CD4-positive, alpha-beta T cell treated with Interleukin-4 for 4 hours (primary cell): Measurements from ENCODE around the gene HOXC10.

Experiments used
- DNase-seq: peaks from one replicate; pipeline ENCODE4 v3.0.0-alpha.2; 2020

HOXC10 gene

DNA sequence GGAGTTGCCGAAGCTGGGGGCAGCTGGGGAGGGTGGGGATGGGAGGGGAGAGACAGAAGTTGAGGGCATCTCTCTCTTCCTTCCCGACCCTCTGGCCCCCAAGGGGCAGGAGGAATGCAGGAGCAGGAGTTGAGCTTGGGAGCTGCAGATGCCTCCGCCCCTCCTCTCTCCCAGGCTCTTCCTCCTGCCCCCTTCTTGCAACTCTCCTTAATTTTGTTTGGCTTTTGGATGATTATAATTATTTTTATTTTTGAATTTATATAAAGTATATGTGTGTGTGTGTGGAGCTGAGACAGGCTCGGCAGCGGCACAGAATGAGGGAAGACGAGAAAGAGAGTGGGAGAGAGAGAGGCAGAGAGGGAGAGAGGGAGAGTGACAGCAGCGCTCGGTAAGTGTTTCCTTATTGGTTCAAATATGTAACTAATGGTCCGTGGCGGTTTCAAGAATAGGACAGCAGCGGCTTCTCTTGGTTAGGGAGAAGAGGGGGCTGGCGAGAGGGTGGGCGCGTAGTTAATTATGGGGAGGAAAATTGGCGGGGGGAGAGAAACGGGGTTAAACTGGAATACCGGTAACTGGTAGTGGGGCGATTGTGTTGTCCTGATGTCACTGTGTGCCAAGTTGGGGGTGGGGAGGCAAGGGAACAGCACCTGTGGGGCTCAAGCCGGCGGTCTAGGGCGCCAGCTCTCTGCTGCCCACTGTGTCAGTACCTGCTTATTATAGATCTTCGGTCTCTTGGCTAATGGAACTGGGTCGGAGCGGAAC, 32.3 kb downstream of the HOXC10 start:
- no peak for DNase-seq

GRCh38 chr12:54017878-54018467, 33.0 kb downstream of the HOXC10 start:
- peak; percentile 65 for DNase-seq

DNA sequence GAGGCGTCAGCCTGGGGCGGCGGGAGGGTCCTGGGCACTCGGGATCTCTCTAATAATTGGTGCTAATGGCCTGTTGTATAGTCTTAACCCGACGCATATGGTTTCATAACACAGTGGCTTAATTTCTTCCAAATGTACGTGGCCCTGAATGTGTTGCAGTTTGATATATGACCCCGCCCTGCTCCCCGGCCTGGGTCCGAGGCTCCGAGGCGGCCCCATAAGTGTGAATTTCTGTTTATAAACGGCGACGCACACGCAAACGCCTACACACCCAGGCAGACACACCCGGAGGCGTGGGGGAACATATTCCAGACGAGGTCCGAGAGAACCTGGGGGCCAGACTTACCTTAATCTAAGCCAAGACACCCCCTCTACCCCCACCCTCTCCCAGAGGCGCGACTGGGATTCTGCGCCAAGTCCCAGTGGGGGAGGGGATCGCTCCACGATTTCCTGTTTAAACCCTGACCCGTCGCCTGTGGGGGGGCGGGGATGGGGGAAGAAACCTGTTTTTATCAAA, 33.6 kb downstream of the HOXC10 start:
- no peak for DNase-seq

GRCh38 chr12:54019091-54019811, 34.3 kb downstream of the HOXC10 start:
- DNase-seq = no peak

DNA sequence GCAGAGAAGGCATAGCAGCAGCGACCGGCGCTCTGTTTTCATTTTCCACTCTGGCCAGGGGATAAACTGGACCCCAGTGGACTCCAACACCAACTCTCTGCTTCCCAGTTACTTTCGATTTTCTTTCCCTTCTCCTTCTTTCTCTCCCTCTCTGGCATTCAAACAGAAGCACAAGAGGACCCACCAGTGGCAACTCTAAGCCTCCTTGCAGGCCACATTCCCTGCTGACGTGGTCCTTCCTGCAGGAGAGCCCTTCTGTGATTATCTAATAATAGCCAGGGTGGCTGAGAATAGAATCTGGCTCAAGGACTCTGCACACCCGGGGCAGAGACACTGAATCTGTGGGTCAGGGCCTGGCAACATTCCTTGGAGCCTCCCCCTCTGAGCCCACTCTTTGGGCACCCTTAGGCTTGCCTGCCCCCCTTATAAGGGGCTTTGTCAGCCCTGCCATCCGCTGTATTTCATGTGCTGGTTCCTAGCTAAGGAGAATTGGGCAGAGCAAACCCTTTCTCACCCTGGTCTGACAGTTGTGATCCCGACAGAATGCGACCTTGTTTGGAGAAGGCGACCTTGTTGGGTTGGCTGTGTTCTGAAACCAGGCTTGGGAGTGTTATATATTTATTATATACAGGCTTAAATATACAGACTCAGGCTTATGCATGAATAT, 35.1 kb downstream of the HOXC10 start:
- no peak for DNase-seq

GRCh38 chr12:54020591-54021405, 35.9 kb downstream of the HOXC10 start:
- DNase-seq = no peak

DNA sequence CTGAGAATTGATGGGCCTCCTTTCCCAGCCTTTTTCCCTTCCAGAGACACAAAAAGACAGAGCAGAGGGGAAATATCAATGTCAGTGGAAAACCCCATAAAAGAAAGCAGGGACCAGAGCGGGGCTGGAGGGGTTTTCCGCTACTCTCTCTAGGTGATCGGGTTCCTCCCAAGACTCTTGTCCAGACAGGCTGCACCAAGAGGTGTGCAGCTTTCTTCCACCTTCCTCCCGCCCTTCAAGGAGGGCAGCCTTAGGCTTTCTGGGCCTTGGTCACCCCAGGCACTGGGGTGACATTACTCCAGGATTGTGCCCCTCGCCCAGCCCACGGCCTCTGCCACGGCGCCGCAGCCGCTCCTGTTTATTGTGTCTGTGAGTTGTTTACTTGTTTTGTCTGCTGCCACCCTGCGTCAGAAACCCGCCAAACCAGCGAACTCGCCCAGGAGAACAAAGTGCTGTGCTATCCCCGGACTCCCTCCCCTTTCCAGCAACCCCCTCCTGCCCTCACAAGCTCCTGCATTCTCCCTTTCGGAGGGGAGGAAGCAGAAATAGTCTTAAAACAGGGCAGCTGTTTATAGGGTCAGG, 36.6 kb downstream of the HOXC10 start:
- no peak for DNase-seq

DNA sequence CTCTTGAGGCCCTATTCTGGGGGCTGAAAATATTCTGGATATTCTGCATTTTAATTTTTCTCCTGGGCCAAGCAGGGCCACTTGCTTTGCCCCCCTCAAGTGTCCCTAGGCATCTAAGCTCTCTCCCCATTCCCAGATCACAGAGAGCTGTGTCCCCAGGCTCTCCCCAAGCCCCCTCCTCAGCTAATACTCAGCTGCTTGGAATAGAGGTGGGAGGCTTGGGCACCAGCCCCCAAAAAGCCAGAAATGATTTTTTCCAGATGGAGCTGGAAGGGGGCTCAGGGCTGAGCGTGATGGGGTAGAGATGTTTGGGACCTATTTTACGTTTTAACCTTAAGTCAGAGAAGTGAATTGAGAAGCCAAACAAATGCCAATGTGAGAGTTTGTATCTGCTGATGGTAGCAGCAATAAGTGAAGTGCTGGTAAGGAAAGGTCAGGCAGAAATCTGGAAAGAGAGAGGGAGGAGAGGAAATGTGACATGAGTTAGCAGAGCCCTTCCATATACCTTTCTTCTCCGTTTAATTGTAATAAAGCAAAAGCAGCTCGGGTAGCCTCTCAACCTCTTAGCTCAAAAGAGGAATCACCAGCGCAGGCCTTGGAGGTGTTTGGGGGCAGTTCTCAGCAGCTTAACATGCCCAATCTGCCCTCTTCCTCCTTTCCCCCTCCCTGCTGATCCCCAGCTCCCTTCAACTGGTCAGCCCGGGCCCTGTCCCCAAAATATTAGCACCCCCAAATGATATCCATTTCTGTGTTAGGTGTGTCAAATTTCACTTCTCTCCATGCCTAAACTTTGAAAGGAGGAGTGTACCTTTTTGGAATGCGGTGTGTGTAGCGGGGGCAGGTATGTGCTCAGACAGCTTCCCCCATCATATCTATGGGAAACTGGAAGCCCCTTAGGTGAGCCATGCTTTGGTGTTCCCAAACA, 38.3 kb downstream of the HOXC10 start:
- no peak for DNase-seq

DNA sequence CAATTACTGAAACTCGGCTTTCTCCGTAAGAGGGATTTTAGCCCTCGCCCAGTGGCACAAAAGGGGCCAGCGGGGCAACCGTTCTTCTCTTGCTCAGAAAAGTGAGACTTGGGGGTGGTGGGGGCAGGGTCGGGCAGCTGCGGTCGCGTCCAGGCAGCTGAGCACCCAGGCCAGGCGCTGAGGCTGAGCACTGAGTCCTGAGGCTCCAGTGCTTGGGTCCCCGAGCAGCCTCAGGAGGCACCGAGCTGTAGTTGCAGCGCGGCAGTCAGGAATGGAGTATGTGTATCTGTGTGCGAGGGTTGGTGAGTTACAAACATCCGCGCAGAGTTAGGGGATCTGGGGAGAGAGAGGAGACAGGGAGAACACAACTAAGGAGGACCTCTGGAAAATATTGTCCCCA, 39.2 kb downstream of the HOXC10 start:
- DNase-seq = no peak

GRCh38 chr12:54024581-54025305, 39.8 kb downstream of the HOXC10 start:
- no peak for DNase-seq

- no peak for DNase-seq
Measured at GRCh38 chr12:54025499-54026405, 40.8 kb downstream of the HOXC10 start.

DNA sequence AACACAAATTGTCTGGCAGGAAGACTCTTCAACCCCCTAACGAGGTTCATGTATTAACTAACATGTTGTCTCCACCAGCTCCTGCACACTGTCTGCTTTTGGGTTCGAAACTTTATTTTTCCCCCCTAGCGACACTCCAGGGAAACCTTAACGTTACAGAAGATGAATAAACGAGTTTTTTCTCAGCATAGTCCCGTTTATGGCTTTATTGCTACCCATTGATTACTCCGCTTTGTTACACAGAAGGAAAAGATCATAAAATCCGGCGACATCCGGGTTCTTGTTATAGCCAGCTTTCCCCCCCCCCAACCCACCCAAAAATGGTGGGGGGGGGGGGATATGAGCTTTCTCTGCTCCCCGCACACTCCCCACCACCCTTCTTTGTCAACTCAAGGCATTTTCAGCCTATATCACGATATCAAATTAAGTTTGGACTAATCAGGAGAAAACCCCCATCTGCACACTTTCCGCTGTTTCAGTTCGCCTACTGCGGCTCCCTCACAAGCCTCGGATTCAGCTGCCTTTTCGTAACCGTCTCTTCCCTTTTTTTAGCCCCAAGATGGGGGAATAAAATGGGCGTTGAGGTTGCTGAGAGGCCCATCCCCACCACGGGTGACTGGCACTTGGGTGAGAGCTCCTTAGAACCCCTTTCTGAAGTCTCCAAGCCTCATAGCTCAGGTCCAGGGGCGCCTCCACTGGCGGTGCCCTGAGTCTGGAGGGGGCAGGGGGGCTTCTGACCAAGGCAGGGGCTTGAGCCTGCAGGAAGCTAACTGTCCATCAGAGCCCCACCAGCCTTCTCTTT, 41.9 kb downstream of the HOXC10 start:
- DNase-seq = no peak

GRCh38 chr12:54027442-54027786, 42.5 kb downstream of the HOXC10 start:
- no peak for DNase-seq

DNA sequence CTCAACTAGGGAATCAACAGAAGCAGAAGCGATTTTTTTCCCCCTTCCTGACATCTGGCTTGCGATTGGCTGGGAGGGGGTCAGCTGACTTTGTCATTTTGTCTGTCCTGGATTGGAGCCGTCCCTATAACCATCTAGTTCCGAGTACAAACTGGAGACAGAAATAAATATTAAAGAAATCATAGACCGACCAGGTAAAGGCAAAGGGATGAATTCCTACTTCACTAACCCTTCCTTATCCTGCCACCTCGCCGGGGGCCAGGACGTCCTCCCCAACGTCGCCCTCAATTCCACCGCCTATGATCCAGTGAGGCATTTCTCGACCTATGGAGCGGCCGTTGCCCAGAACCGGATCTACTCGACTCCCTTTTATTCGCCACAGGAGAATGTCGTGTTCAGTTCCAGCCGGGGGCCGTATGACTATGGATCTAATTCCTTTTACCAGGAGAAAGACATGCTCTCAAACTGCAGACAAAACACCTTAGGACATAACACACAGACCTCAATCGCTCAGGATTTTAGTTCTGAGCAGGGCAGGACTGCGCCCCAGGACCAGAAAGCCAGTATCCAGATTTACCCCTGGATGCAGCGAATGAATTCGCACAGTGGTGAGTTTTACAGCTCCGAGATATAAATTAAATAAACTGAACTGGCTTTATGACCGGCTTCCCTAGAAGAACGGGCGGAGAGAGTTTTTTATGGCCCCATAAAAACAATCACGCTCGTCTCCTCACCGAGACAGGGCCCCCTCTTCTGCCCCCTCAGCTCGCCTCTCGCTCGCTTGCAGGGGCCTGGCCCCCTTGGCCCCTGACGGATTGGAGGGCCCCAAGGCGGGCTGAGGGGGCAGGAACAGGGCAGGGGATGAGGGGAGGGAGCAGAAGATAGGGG, 43.6 kb downstream of the HOXC10 start, which contains the start of gene HOXC6:
TSS of gene HOXC6 (plus strand) at position 127 of the 888 bp plus-strand sequence. CDS start at position 209, 82 bp downstream.
- no peak for DNase-seq

DNA sequence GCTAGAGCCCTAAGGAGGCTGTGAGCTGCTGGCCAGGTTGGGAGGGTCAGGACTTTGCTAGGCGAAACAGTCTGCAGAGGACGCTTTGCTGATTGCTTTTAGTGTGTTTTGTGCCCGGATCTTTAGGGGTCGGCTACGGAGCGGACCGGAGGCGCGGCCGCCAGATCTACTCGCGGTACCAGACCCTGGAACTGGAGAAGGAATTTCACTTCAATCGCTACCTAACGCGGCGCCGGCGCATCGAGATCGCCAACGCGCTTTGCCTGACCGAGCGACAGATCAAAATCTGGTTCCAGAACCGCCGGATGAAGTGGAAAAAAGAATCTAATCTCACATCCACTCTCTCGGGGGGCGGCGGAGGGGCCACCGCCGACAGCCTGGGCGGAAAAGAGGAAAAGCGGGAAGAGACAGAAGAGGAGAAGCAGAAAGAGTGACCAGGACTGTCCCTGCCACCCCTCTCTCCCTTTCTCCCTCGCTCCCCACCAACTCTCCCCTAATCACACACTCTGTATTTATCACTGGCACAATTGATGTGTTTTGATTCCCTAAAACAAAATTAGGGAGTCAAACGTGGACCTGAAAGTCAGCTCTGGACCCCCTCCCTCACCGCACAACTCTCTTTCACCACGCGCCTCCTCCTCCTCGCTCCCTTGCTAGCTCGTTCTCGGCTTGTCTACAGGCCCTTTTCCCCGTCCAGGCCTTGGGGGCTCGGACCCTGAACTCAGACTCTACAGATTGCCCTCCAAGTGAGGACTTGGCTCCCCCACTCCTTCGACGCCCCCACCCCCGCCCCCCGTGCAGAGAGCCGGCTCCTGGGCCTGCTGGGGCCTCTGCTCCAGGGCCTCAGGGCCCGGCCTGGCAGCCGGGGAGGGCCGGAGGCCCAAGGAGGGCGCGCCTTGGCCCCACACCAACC, 44.8 kb downstream of the HOXC10 start:
- no peak for DNase-seq

DNA sequence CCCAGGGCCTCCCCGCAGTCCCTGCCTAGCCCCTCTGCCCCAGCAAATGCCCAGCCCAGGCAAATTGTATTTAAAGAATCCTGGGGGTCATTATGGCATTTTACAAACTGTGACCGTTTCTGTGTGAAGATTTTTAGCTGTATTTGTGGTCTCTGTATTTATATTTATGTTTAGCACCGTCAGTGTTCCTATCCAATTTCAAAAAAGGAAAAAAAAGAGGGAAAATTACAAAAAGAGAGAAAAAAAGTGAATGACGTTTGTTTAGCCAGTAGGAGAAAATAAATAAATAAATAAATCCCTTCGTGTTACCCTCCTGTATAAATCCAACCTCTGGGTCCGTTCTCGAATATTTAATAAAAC, 45.5 kb downstream of the HOXC10 start:
- no peak for DNase-seq
